Mammary epithelial cell (primary cell): Measurements from ENCODE around the gene GPHB5.

Experiments
- CTCF ChIP-seq, 2 donors: IDR thresholded peaks in 1 of 2; conservative IDR thresholded peaks in 1 of 2; 2 replicates each; pipeline ENCODE4 v1.5.1; 2011 to 2012; ENCODE audit warnings: inconsistent platforms in 2 of 2, low read length in 2 of 2, mild to moderate bottlenecking in 2 of 2, control low read depth in 1 of 2, low read depth in 1 of 2; ENCODE audit not compliant: insufficient read depth in 1 of 2; ENCODE audit errors: extremely low read depth in 1 of 2
- EZH2 ChIP-seq: IDR thresholded peaks from 2 replicates; pipeline ENCODE4 v1.6.1; 2012; ENCODE audit warnings: low read length, inconsistent platforms, borderline replicate concordance

- TF ChIP-seq EZH2 (no peak), CTCF (conservative IDR thresholded peaks at IDR 0.05 in 1 of 2, IDR thresholded peaks at IDR 0.05 in 1 of 2; ENCODE audit: extremely low read depth in 1 of 2, insufficient read depth in 1 of 2, low read depth in 1 of 2, low read length in 2 of 2) (peak; percentile 61 to 64)
These were observed 9.9 kb downstream of the GPHB5 start for GRCh38 chr14:63308723-63309317.
